Mucosa of descending colon (tissue), 3 donors: ENCODE data around the gene PRKCB. TPM values are rescaled to one million over a fixed set of nuclear protein-coding genes. Genes with fewer than 3 reads are reported as not detected.

Experiments
- ATAC-seq: fragments of 200-7000 bp; cut with Tn5 transposase; one replicate; pipeline ENCODE4 v1.9.1; 2020; ENCODE audit warnings: mild to moderate bottlenecking, moderate library complexity
- DNase-seq, 3 donors: peaks; one replicate each; pipeline ENCODE4 v3.0.0-alpha.2; 2020
- H3K36me3 ChIP-seq: fragments of 200-600 bp; one replicate; pipeline ENCODE4 v1.8.0; 2021; ENCODE audit warnings: low read depth, mild to moderate bottlenecking
- H3K4me1 ChIP-seq: fragments of 200-600 bp; one replicate; pipeline ENCODE4 v1.8.0; 2021; ENCODE audit warnings: low read depth, mild to moderate bottlenecking
- H3K4me3 ChIP-seq: fragments of 200-600 bp; one replicate; pipeline ENCODE4 v1.8.0; 2021; ENCODE audit warnings: mild to moderate bottlenecking
- H3K9me3 ChIP-seq: fragments of 200-600 bp; one replicate; pipeline ENCODE4 v1.8.0; 2021; ENCODE audit warnings: mild to moderate bottlenecking
- CTCF ChIP-seq: fragments of 200-600 bp; IDR thresholded peaks from one replicate; pipeline ENCODE4 v1.8.0; 2022; ENCODE audit warnings: antibody characterized with exemption, mild to moderate bottlenecking
- intact Hi-C, 2 donors: fragments of 100-400 bp; cut with DNase I in 1 of 2; cut with micrococcal nuclease in 1 of 2; formaldehyde crosslinking; loops; one replicate each; pipeline versions ENCODE4 v1.11.0 to v1.11.1; 2022; cut with DNase I, micrococcal nuclease
- total RNA-seq, 3 donors: library from RNA; stranded (reverse); fragmentation: NEBNext Ultra II Directional in 2 of 3; extraction: Animal tissue kit (Norgen Biotek cat#: 25700) in 2 of 3; gene quantifications; one replicate each; pipeline versions ENCODE4 v1.2.1 to v1.2.4, GENCODE V29; 2021 to 2023
- donor health status: DM: no; HTN: no; CAD: no; lungs with moderate emphysema.
- donor health status: DM: no; HTN: no; CAD: no.
- donor health status: DM: no; HTN: yes; CAD: no.

Gene PRKCB
- total RNA-seq, 3 donors from 2014 or later, result 7.4 to 29.0 (median 8.2) TPM

GRCh38 chr16:23994615-23995014 is 158.8 kb downstream of the PRKCB start:
- Histone ChIP-seq H3K4me3 (no peak overlapping the region), H3K4me1 (no peaks in the 10 kb centered on the region), H3K36me3 (no peaks in the 10 kb centered on the region), H3K9me3 (no peaks in the 10 kb centered on the region)
- TF ChIP-seq CTCF, result no peak
- DNase-seq, result no peak
- intact Hi-C loops, result no loop called here
- no peak for ATAC-seq

GRCh38 chr16:23996258-23996955 is 160.6 kb downstream of the PRKCB start:
- Histone ChIP-seq H3K4me3 (no peak overlapping the region), H3K36me3 (no peaks in the 10 kb centered on the region), H3K9me3 (no peaks in the 10 kb centered on the region), H3K4me1 (no peaks in the 10 kb centered on the region)
- no peak for DNase-seq
- ATAC-seq, result no peak
- TF ChIP-seq CTCF, result no peak
- intact Hi-C loops, result no loop called here

- H3K4me1 ChIP-seq, result no peaks in the 10 kb centered on the region
- no peaks in the 10 kb centered on the region for H3K9me3 ChIP-seq
- intact Hi-C loops, result no loop called here
- no peaks in the 10 kb centered on the region for H3K36me3 ChIP-seq
- no peak overlapping the region for H3K4me3 ChIP-seq
- DNase-seq, result no peak
- no peak for ATAC-seq
- no peak for TF ChIP-seq CTCF
Measured at GRCh38 chr16:23998771-23999170, 163.0 kb downstream of the PRKCB start.

- DNase-seq, result no peak
- H3K4me1 ChIP-seq, result no peaks in the 10 kb centered on the region
- H3K36me3 ChIP-seq, result no peaks in the 10 kb centered on the region
- no peak overlapping the region for H3K4me3 ChIP-seq
- no peak for TF ChIP-seq CTCF
- no peak for ATAC-seq
- intact Hi-C loops, result no loop called here
- no peaks in the 10 kb centered on the region for H3K9me3 ChIP-seq
Measured at GRCh38 chr16:23999663-24000062, 163.9 kb downstream of the PRKCB start.

GRCh38 chr16:24001710-24002109 is 165.9 kb downstream of the PRKCB start:
- DNase-seq (no peak), ATAC-seq (no peak)
- H3K9me3 ChIP-seq, result no peaks in the 10 kb centered on the region
- intact Hi-C loops, result no loop called here
- H3K36me3 ChIP-seq, result no peaks in the 10 kb centered on the region
- no peak for TF ChIP-seq CTCF
- no peaks in the 10 kb centered on the region for H3K4me1 ChIP-seq
- H3K4me3 ChIP-seq, result no peak overlapping the region

- Histone ChIP-seq H3K4me3 (no peak overlapping the region), H3K36me3 (no peaks in the 10 kb centered on the region), H3K4me1 (no peaks in the 10 kb centered on the region), H3K9me3 (no peaks in the 10 kb centered on the region)
- no peak for TF ChIP-seq CTCF
- DNase-seq, result no peak
- intact Hi-C loops, result no loop called here
- ATAC-seq, result no peak
Measured at GRCh38 chr16:24002619-24003018, 166.8 kb downstream of the PRKCB start.
